Occipital lobe (tissue), 2 donors: ENCODE measurements around the gene CRHR2. TPM values are rescaled to one million over a fixed set of nuclear protein-coding genes. Genes with fewer than 3 reads are reported as not detected.
"Not testable (repeated sequence)": the region's sequence is repeated elsewhere in the genome, so short reads cannot be mapped to it uniquely, and the experiment has no call there.

ENCODE experiments used
- DNase-seq: peaks from one replicate; lab custom pipeline; 2025; lab: John Stamatoyannopoulos, UW
- total RNA-seq: library from RNA; depleted of rRNA; stranded (reverse); fragments of >200 nt; gene quantifications from one replicate; pipeline ENCODE4 v1.2.3, GENCODE V29; 2014

CRHR2 gene
- total RNA-seq, 1 donor from 2014 or later = 1.1 TPM

- no peak for DNase-seq
These were observed 26.0 kb downstream of the CRHR2 start for GRCh38 chr7:30656006-30656957.

- no peak for DNase-seq
These were observed 26.9 kb downstream of the CRHR2 start for GRCh38 chr7:30655096-30655970.

- DNase-seq = no peak
These were observed 27.8 kb downstream of the CRHR2 start for GRCh38 chr7:30654296-30655090.

- DNase-seq = no peak
These were observed 29.3 kb downstream of the CRHR2 start for GRCh38 chr7:30652698-30653641.

GRCh38 chr7:30652132-30652531, 30.1 kb downstream of the CRHR2 start:
- no peak for DNase-seq

GRCh38 chr7:30650421-30650808, 31.8 kb downstream of the CRHR2 start:
- DNase-seq = no peak

- DNase-seq = no peak
These were observed 32.4 kb downstream of the CRHR2 start for GRCh38 chr7:30649717-30650420.

GRCh38 chr7:30648744-30649540, 33.3 kb downstream of the CRHR2 start:
- no peak for DNase-seq

- DNase-seq = no peak
These were observed 34.5 kb downstream of the CRHR2 start for GRCh38 chr7:30647589-30648364.

GRCh38 chr7:30646154-30646553, 36.1 kb downstream of the CRHR2 start:
- no peak for DNase-seq

- no peak for DNase-seq
These were observed 36.6 kb downstream of the CRHR2 start for GRCh38 chr7:30645661-30646060.

- no peak for DNase-seq
These were observed 37.8 kb downstream of the CRHR2 start for GRCh38 chr7:30644286-30644955.

GRCh38 chr7:30642789-30643188, 39.5 kb downstream of the CRHR2 start:
- DNase-seq = no peak

GRCh38 chr7:30642322-30642721, 39.9 kb downstream of the CRHR2 start:
- not testable (repeated sequence) for DNase-seq

GRCh38 chr7:30635798-30636197, 46.5 kb downstream of the CRHR2 start:
- DNase-seq = no peak

GRCh38 chr7:30634634-30635201, 47.5 kb downstream of the CRHR2 start:
- no peak for DNase-seq

GRCh38 chr7:30634193-30634626, 48.0 kb downstream of the CRHR2 start:
- DNase-seq = no peak
